GM10248 (cell line): ENCODE measurements around the gene PIP5K1C.

ENCODE experiments used
- CTCF ChIA-PET: fragments of 300-600 bp; sonication (Branson Sonifier 250); formaldehyde crosslinking; extraction: SDS; loops from one replicate; lab custom pipeline; 2021; ENCODE audit warnings: antibody characterized with exemption; lab: Yijun Ruan, JAX
- POLR2A ChIA-PET: fragments of 350-650 bp; sonication (Branson Sonifier 250); formaldehyde crosslinking; extraction: SDS; loops from one replicate; lab custom pipeline; 2020; ENCODE audit warnings: antibody characterized with exemption; lab: Yijun Ruan, JAX
- DNase-seq: peaks from one replicate; pipeline ENCODE4 v3.0.0; 2012; ENCODE audit errors: extremely low spot score
- CTCF ChIP-seq: IDR thresholded peaks from 2 replicates; pipeline ENCODE4 v1.5.1; 2012; ENCODE audit warnings: mild to moderate bottlenecking, low read depth; ENCODE audit errors: extremely low read depth, missing control alignments, control extremely low read depth

Gene PIP5K1C

GRCh38 chr19:3659746-3660112 lies 40.5 kb downstream of the PIP5K1C start:
- POLR2A ChIA-PET: no interaction called here
- CTCF ChIA-PET: interaction anchor here (1.1 to 2.1 kb wide), 2 partner anchors 40 to 60 kb away, joined by 4 to 8 read pairs; partner anchors contain the start of gene PIP5K1C

GRCh38 chr19:3658870-3659745 lies 41.2 kb downstream of the PIP5K1C start:
- CTCF ChIA-PET: interaction anchor here (1.2 kb wide), 1 partner anchor 41 kb away, joined by 3 read pairs; the partner anchor contains the start of gene PIP5K1C
- POLR2A ChIA-PET: no interaction called here
- no peak for DNase-seq
- no peak for TF ChIP-seq CTCF

More at GRCh38 chr19:3659746-3660112, 40.5 kb downstream of the PIP5K1C start:
- DNase-seq: no peak
- TF ChIP-seq CTCF: no peak

- ChIA-PET CTCF (interaction anchor here (1.2 kb wide), 1 partner anchor 42 kb away, joined by 3 read pairs; the partner anchor contains the start of gene PIP5K1C), POLR2A (no interaction called here)
- no peak for TF ChIP-seq CTCF
- DNase-seq: no peak
Measured at GRCh38 chr19:3658004-3658869, 42.0 kb downstream of the PIP5K1C start.

GRCh38 chr19:3657395-3657769 lies 42.9 kb downstream of the PIP5K1C start:
- CTCF ChIA-PET: interaction anchor here (1.1 to 2.4 kb wide), 4 partner anchors 8 to 43 kb away, joined by 4 to 17 read pairs (median 4); partner anchors contain the start of gene PIP5K1C
- no peak for TF ChIP-seq CTCF
- POLR2A ChIA-PET: no interaction called here
- no peak for DNase-seq

GRCh38 chr19:3656747-3657394 lies 43.4 kb downstream of the PIP5K1C start:
- POLR2A ChIA-PET: no interaction called here
- CTCF ChIA-PET: interaction anchor here (1.1 to 2.4 kb wide), 4 partner anchors 9 to 44 kb away, joined by 4 to 17 read pairs (median 4); partner anchors contain the start of gene PIP5K1C
- no peak for DNase-seq
- TF ChIP-seq CTCF: no peak

- CTCF ChIA-PET: interaction anchor here (1.1 to 2.4 kb wide), 4 partner anchors 8 to 45 kb away, joined by 4 to 17 read pairs (median 4); partner anchors contain the start of gene PIP5K1C
- no peak for DNase-seq
- POLR2A ChIA-PET: no interaction called here
- no peak for TF ChIP-seq CTCF
Measured at GRCh38 chr19:3656073-3656746, 44.1 kb downstream of the PIP5K1C start.
